Endothelial cell of umbilical vein (primary cell): Measurements from ENCODE around the gene UGT1A9. TPM values are rescaled to one million over a fixed set of nuclear protein-coding genes. Genes with fewer than 3 reads are reported as not detected.

Experiments used
- BruUV-seq: library from RNA; stranded (reverse); fragments of 400-500 nt; replicated peaks from 2 replicates; lab custom pipeline; 2021; lab: Mats Ljungman, UMichigan
- CTCF ChIA-PET: fragments of 300-600, 350-600 bp; sonication (Branson Sonifier 250); formaldehyde crosslinking; loops from one replicate; lab custom pipeline; 2021; ENCODE audit warnings: antibody characterized with exemption, inconsistent platforms; lab: Charles Lee
- POLR2A ChIA-PET: fragments of 300-600, 350-600 bp; sonication (Branson Sonifier 250); formaldehyde crosslinking; loops from one replicate; lab custom pipeline; 2021; ENCODE audit warnings: antibody characterized with exemption, inconsistent platforms; lab: Charles Lee
- DNase-seq: peaks from one replicate; pipeline ENCODE4 v3.0.0-alpha.2; 2011; ENCODE audit warnings: low read depth, low spot score
- FAIRE-seq: peaks from 2 replicates; lab custom pipeline; 2011; peaks lifted over from hg19 to GRCh38; lab: Jason Lieb, UNC
- H2AFZ ChIP-seq: 2 replicates; pipeline ENCODE4 v1.6.0; 2012; ENCODE audit warnings: low read depth, low read length, control low read depth, inconsistent platforms
- H3K27ac ChIP-seq: 2 replicates; pipeline ENCODE4 v1.5.1; 2011; ENCODE audit warnings: low read depth, mild to moderate bottlenecking, control low read depth, low read length, moderate library complexity; ENCODE audit not compliant: insufficient read depth
- H3K27me3 ChIP-seq, 2 experiments: 2 replicates each; pipeline versions ENCODE4 v1.6.0 to v1.6.1; 2011; ENCODE audit warnings: low read length in 2 of 2, mixed read lengths in 1 of 2; ENCODE audit not compliant: control insufficient read depth in 2 of 2, insufficient read depth in 2 of 2
- H3K36me3 ChIP-seq, 2 experiments: 2 replicates in 1 of 2; 3 replicates in 1 of 2; pipeline ENCODE4 v1.5.1; 2011; ENCODE audit warnings: low read length in 2 of 2, mild to moderate bottlenecking in 1 of 2, moderate library complexity in 1 of 2; ENCODE audit not compliant: control insufficient read depth in 2 of 2, insufficient read depth in 2 of 2; ENCODE audit errors: extremely low read depth in 1 of 2
- H3K4me1 ChIP-seq: 3 replicates; pipeline ENCODE4 v1.5.1; 2011; ENCODE audit warnings: mild to moderate bottlenecking, low read length; ENCODE audit not compliant: control insufficient read depth, insufficient read depth; ENCODE audit errors: extremely low read depth
- H3K4me2 ChIP-seq: 2 replicates; pipeline ENCODE4 v1.6.1; 2011; ENCODE audit warnings: low read length, control low read depth, mixed read lengths; ENCODE audit not compliant: insufficient read depth
- H3K4me3 ChIP-seq, 3 experiments: fragments of 200-600 bp in 1 of 3; sonication (generic), shearing (Covaris generic) in 1 of 3; replicated peaks in 1 of 3; 2 replicates each; pipeline ENCODE4 v1.5.1; 2011 to 2016; ENCODE audit warnings: control low read depth in 3 of 3, low read length in 3 of 3, mild to moderate bottlenecking in 2 of 3, inconsistent platforms in 1 of 3, low read depth in 1 of 3, moderate library complexity in 1 of 3; ENCODE audit not compliant: insufficient read depth in 1 of 3
- H3K79me2 ChIP-seq: 2 replicates; pipeline ENCODE4 v1.6.0; 2012; ENCODE audit warnings: low read length, inconsistent platforms; ENCODE audit not compliant: control insufficient read depth, insufficient read depth
- H3K9ac ChIP-seq: replicated peaks from 2 replicates; pipeline ENCODE3; 2011; ENCODE audit warnings: low read length, control low read depth; ENCODE audit not compliant: insufficient read depth; ENCODE audit errors: extremely low read depth
- H3K9me1 ChIP-seq: replicated peaks from 3 replicates; pipeline ENCODE4 v1.6.0; 2011; ENCODE audit warnings: mild to moderate bottlenecking, low read length; ENCODE audit not compliant: control insufficient read depth, insufficient read depth; ENCODE audit errors: extremely low read depth
- H3K9me3 ChIP-seq: replicated peaks from 2 replicates; pipeline ENCODE4 v1.5.1; 2012; ENCODE audit warnings: low read length, inconsistent platforms; ENCODE audit not compliant: control insufficient read depth, insufficient read depth
- H4K20me1 ChIP-seq: replicated peaks from 2 replicates; pipeline ENCODE3; 2011; ENCODE audit warnings: mild to moderate bottlenecking, low read length; ENCODE audit not compliant: control insufficient read depth, insufficient read depth; ENCODE audit errors: extremely low read depth
- CTCF ChIP-seq, 2 donors: IDR thresholded peaks; 1 replicate in 1 of 2; 2 replicates in 1 of 2; pipeline ENCODE4 v1.5.1; 2011; ENCODE audit warnings: low read length in 2 of 2, mild to moderate bottlenecking in 2 of 2, moderate library complexity in 2 of 2, control low read depth in 1 of 2, inconsistent platforms in 1 of 2, low read depth in 1 of 2; ENCODE audit not compliant: insufficient read depth in 1 of 2; ENCODE audit errors: extremely low read depth in 1 of 2
- EZH2 ChIP-seq: IDR thresholded peaks from 2 replicates; pipeline ENCODE4 v1.6.1; 2012; ENCODE audit warnings: borderline replicate concordance, low read depth, mild to moderate bottlenecking, moderate library complexity, low read length, inconsistent platforms; ENCODE audit not compliant: severe bottlenecking
- FOS ChIP-seq: IDR thresholded peaks from 2 replicates; pipeline ENCODE4 v1.6.1; 2011; ENCODE audit warnings: mild to moderate bottlenecking, low read length, moderate library complexity, borderline replicate concordance; ENCODE audit not compliant: insufficient read depth
- GATA2 ChIP-seq: IDR thresholded peaks from 2 replicates; pipeline ENCODE4 v1.7.0; 2011; ENCODE audit warnings: low read depth, mild to moderate bottlenecking, moderate library complexity, mixed read lengths, low read length; ENCODE audit not compliant: insufficient read length, insufficient read depth
- JUN ChIP-seq: IDR thresholded peaks from 2 replicates; pipeline ENCODE4 v1.6.1; 2011; ENCODE audit warnings: borderline replicate concordance, low read depth; ENCODE audit not compliant: insufficient read length, insufficient read depth
- MAX ChIP-seq: IDR thresholded peaks from 2 replicates; pipeline ENCODE4 v1.6.1; 2011; ENCODE audit not compliant: insufficient read depth, insufficient read length
- MYC ChIP-seq: IDR thresholded peaks from one replicate; pipeline ENCODE4 v1.6.1; 2011; ENCODE audit warnings: mild to moderate bottlenecking, low read depth, low read length
- POLR2A ChIP-seq: IDR thresholded peaks from 2 replicates; pipeline ENCODE4 v1.6.1; 2012; ENCODE audit warnings: low read depth, mild to moderate bottlenecking, control low read depth, low read length
- POLR2AphosphoS5 ChIP-seq: IDR thresholded peaks from 2 replicates; pipeline ENCODE4 v1.6.1; 2012; ENCODE audit warnings: low read depth, mild to moderate bottlenecking, control low read depth, low read length, moderate library complexity; ENCODE audit not compliant: insufficient read depth
- dilution Hi-C: fragments of 300-500 bp; cut with MboI; formaldehyde crosslinking; loops from one replicate; pipeline ENCODE4 v1.15.0; 2019; ENCODE audit warnings: low sequenced_read_pairs; ENCODE audit not compliant: extremely low pct_ligation_motif_present
- intact Hi-C: fragments of 100-400 bp; cut with micrococcal nuclease; formaldehyde crosslinking; loops from one replicate; pipeline ENCODE4 v1.10.0; 2022
- polyA plus RNA-seq, 4 experiments: library from polyadenylated mRNA; depleted of rRNA in 3 of 4; stranded (reverse) in 3 of 4; unstranded in 1 of 4; fragments of >200 nt; gene quantifications; 2 replicates each; pipeline versions ENCODE4 v1.2.1 to v1.2.3, GENCODE V29; 2011 to 2012; ENCODE audit warnings: missing spikeins in 1 of 4
- total RNA-seq: library from RNA; stranded (reverse); gene quantifications from 2 replicates; pipeline ENCODE4 v1.2.3, GENCODE V29; 2021

Gene UGT1A9
- total and polyA plus RNA-seq, 2 donors (not counting 3 experiments of a cell fraction or from before 2014, with no cell fraction given) = not detected

GRCh38 chr2:233789554-233789953 lies 117.9 kb downstream of the UGT1A9 start:
- DNase-seq = no peak
- Histone ChIP-seq H4K20me1 (no peaks in the 10 kb centered on the region), H3K9ac (no peak overlapping the region), H3K79me2 (no peaks in the 10 kb centered on the region), H3K4me3 (no peak overlapping the region), H3K27ac (no peak overlapping the region), H3K4me1 (no peaks in the 10 kb centered on the region), H3K27me3 (no peaks in the 10 kb centered on the region), H3K36me3 (no peaks in the 10 kb centered on the region), H3K9me1 (no peaks in the 10 kb centered on the region), H2AFZ (no peak overlapping the region), H3K9me3 (no peaks in the 10 kb centered on the region), H3K4me2 (no peak overlapping the region)
- CTCF ChIA-PET = no interaction called here
- TF ChIP-seq POLR2A = no peak
- TF ChIP-seq POLR2AphosphoS5 = no peak
- TF ChIP-seq FOS = no peak
- no peak for TF ChIP-seq JUN
- no peak for TF ChIP-seq GATA2
- TF ChIP-seq CTCF (IDR thresholded peaks at IDR 0.05; ENCODE audit: extremely low read depth in 1 of 2, insufficient read depth in 1 of 2, low read depth in 1 of 2, low read length in 2 of 2) = no peak
- no peak for TF ChIP-seq MYC
- no peak for TF ChIP-seq EZH2
- TF ChIP-seq MAX = no peak
- POLR2A ChIA-PET = no interaction called here
- FAIRE-seq = no peak
- intact Hi-C loops = no loop called here
- dilution Hi-C loops = no loop called here
- BruUV-seq = no TSS peak
